ENCODE results near the gene NFATC2IP. TPM values are rescaled to one million over a fixed set of nuclear protein-coding genes. Genes with fewer than 3 reads are reported as not detected.

Gene NFATC2IP
- polyA plus RNA-seq, 1 experiment, result 22.3 TPM

DNA sequence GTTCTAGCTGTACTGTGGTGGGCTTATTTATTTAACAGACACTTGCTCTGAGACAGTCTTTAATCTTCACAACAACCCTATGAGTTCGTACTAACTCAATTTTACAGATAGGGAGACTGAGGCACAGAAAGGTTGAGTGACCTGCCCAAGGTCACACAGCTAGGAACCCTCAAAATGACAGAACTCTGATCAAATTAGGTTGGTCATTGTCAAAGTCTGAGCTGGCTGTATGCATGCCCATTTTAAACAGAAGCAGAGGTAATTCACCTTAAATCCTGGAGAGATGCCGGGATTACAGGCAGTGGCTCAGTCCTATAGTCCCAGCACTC is 59.1 kb downstream of the NFATC2IP start:
- ChIA-PET CTCF (no interaction called here), POLR2A (no interaction called here)
- peaks cover 5% of the 10 kb centered on the region for H3K9me3 ChIP-seq (ENCODE audit: control insufficient read depth, insufficient read depth, low read length)

DNA sequence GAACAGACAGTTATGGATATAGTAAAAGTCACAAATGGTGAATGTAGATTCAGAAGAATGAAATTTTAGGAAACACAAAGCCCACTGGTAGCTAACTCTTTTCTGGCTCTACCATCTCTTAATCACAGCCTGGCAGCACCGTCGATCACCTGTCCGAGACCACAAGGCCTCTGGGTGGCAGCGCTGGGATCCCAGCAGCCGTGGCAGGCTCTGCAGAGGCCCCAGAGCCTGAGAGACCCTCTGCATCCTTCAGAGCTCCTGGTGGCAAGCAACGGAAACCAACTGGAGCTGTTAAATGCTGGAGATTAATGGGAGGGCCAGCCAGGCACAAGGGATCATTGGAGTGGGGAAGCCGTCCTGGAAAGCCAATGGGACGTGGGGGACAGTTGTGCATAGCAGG is 60.4 kb downstream of the NFATC2IP start:
- Histone ChIP-seq H3K27me3 (ENCODE audit: control insufficient read depth, insufficient read depth, low read length) (no peaks in the 10 kb centered on the region), H3K4me3 (ENCODE audit: low read depth, low read length) (no peak overlapping the region), H3K27ac (ENCODE audit: low read depth, low read length) (no peak overlapping the region), H3K9me3 (ENCODE audit: control insufficient read depth, insufficient read depth, low read length) (peaks cover 6% of the 10 kb centered on the region)
- no peak for TF ChIP-seq CTCF (IDR thresholded peaks at IDR 0.05; ENCODE audit: low read depth, low read length)
- no peak for DNase-seq (ENCODE audit: low read depth, low spot score)
- ChIA-PET POLR2A (no interaction called here), CTCF (interaction anchor here (0.7 kb wide), 1 partner anchor 80 kb away, joined by 3 read pairs; no protein-coding TSS in a partner anchor)

More for the DNA sequence above, 59.1 kb downstream of the NFATC2IP start:
- no peak for DNase-seq (ENCODE audit: low read depth, low spot score)
- Histone ChIP-seq H3K27ac (ENCODE audit: low read depth, low read length) (no peak overlapping the region), H3K4me3 (ENCODE audit: low read depth, low read length) (no peak overlapping the region), H3K27me3 (ENCODE audit: control insufficient read depth, insufficient read depth, low read length) (peaks cover 2% of the 10 kb centered on the region)
- no peak for TF ChIP-seq CTCF (IDR thresholded peaks at IDR 0.05; ENCODE audit: low read depth, low read length)

- H3K27me3 ChIP-seq (ENCODE audit: control insufficient read depth, insufficient read depth, low read length), result no peaks in the 10 kb centered on the region
- H3K4me3 ChIP-seq (ENCODE audit: low read depth, low read length), result no peak overlapping the region
- no peak for TF ChIP-seq CTCF (IDR thresholded peaks at IDR 0.05; ENCODE audit: low read depth, low read length)
- no peak overlapping the region for H3K27ac ChIP-seq (ENCODE audit: low read depth, low read length)
- ChIA-PET POLR2A (no interaction called here), CTCF (no interaction called here)
- peaks cover 6% of the 10 kb centered on the region for H3K9me3 ChIP-seq (ENCODE audit: control insufficient read depth, insufficient read depth, low read length)
- no peak for DNase-seq (ENCODE audit: low read depth, low spot score)
Measured at GRCh38 chr16:29011851-29012250, 61.1 kb downstream of the NFATC2IP start.

DNA sequence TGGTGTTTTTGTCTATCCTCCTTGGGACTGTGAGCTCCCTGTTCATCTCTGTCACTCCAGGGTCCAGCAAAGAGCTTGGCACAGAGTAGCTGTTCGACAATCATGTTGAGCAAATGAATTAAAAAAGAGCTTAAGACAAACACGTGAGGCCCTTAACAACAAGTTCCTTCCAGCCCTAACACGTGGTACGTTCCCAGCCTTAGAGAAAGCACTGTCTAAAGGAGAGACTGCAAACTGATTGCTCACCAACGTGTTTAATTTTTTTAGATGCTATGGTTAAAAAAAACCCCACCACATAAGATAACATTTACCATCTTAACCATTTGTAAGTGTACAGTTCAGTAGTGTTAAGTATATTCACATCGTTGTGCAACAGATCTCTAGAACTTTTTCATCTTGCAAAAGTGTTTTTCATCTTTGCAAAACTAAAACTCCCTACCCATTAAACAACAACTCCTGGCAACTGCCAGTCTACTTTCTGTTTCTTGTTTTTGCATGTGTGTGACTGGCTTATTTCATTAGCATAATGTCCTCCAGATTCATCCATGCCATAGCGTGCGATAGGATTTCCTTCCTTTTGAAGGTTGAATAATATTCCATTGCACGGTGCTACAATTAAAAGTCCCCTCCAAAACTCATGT is 62.3 kb downstream of the NFATC2IP start:
- DNase-seq (ENCODE audit: low read depth, low spot score), result no peak
- POLR2A ChIA-PET, result interaction anchor here (0.7 kb wide), 1 partner anchor 20 kb away, joined by 3 read pairs; no protein-coding TSS in a partner anchor
- Histone ChIP-seq H3K9me3 (ENCODE audit: control insufficient read depth, insufficient read depth, low read length) (peaks cover 6% of the 10 kb centered on the region), H3K27ac (ENCODE audit: low read depth, low read length) (no peak overlapping the region), H3K4me3 (ENCODE audit: low read depth, low read length) (no peak overlapping the region), H3K27me3 (ENCODE audit: control insufficient read depth, insufficient read depth, low read length) (no peaks in the 10 kb centered on the region)
- TF ChIP-seq CTCF (IDR thresholded peaks at IDR 0.05; ENCODE audit: low read depth, low read length), result no peak
- CTCF ChIA-PET, result no interaction called here

DNA sequence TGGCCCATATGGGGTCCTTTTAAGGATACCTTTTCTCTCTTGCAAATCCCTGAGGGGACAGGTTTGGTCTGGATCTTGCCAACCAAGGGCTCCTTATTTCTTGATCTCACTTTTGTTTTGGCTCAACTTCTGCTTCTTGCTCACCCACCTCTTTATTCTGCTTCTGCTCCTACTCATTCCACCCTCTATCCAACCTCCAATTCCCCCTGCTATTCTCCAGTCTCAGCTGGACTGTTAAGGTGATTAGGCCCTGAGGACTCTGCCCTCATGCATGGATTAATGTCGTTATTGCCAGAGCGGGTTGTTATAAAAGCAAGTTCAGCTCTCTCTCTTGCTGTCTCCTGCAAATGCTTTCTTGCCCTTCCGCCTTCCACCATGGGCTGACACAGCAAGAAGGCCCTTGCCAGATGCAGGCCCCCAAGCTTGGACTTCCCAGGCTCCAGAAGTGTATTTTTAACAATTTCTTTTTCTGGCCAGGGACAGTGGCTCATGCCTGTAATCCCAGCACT is 63.9 kb downstream of the NFATC2IP start:
- no peak for DNase-seq (ENCODE audit: low read depth, low spot score)
- Histone ChIP-seq H3K27me3 (ENCODE audit: control insufficient read depth, insufficient read depth, low read length) (no peaks in the 10 kb centered on the region), H3K4me3 (ENCODE audit: low read depth, low read length) (no peak overlapping the region), H3K9me3 (ENCODE audit: control insufficient read depth, insufficient read depth, low read length) (peaks cover 6% of the 10 kb centered on the region), H3K27ac (ENCODE audit: low read depth, low read length) (no peak overlapping the region)
- no peak for TF ChIP-seq CTCF (IDR thresholded peaks at IDR 0.05; ENCODE audit: low read depth, low read length)
- ChIA-PET CTCF (no interaction called here), POLR2A (interaction anchor here (0.9 kb wide), 1 partner anchor 34 kb away, joined by 3 read pairs; no protein-coding TSS in a partner anchor)

Other genes with a start within 250 kb of the NFATC2IP start
- 223 and 265 TPM in 2 replicates for gene EIF3C, start 239.5 kb upstream of the NFATC2IP start, polyA plus RNA-seq (2011; rRNA removed)
- 0.16 and 0.35 TPM in 2 replicates for gene NPIPB9, start 199.2 kb upstream of the NFATC2IP start, polyA plus RNA-seq (2011; rRNA removed)
- gene ATXN2L, start 127.9 kb upstream of the NFATC2IP start, polyA plus RNA-seq (2011; rRNA removed), result 19.7 and 27.5 TPM in 2 replicates
- 107 and 110 TPM in 2 replicates for gene TUFM, start 104.6 kb upstream of the NFATC2IP start, polyA plus RNA-seq (2011; rRNA removed)
- gene SH2B1, start 87.1 kb upstream of the NFATC2IP start, polyA plus RNA-seq (2011; rRNA removed), result 12.2 and 13.8 TPM in 2 replicates
- 0.22 and 0.50 TPM in 2 replicates for gene ATP2A1, start 72.4 kb upstream of the NFATC2IP start, polyA plus RNA-seq (2011; rRNA removed)
- 9.0 and 11.7 TPM in 2 replicates for gene RABEP2, start 25.7 kb upstream of the NFATC2IP start, polyA plus RNA-seq (2011; rRNA removed)
- gene CD19, start 19.0 kb upstream of the NFATC2IP start, polyA plus RNA-seq (2011; rRNA removed), result not detected in 2 replicates
- gene SPNS1, start 23.8 kb downstream of the NFATC2IP start, polyA plus RNA-seq (2011; rRNA removed), result 21.9 and 23.6 TPM in 2 replicates
- gene LAT, start 34.1 kb downstream of the NFATC2IP start, polyA plus RNA-seq (2011; rRNA removed), result 2.6 and 2.9 TPM in 2 replicates

Data from AG04450 (cell line).